ENCODE results near the gene GRID2. TPM values are rescaled to one million over a fixed set of nuclear protein-coding genes. Genes with fewer than 3 reads are reported as not detected.

Gene GRID2
- total and polyA plus RNA-seq, 2 donors (not counting 1 experiment from before 2014, with no cell fraction given), result under 0.01 to 0.02 TPM

GRCh38 chr4:93648258-93648657, 1344.5 kb downstream of the GRID2 start:
- no peak overlapping the region for H3K9ac ChIP-seq (ENCODE audit: insufficient read depth, low read length)
- no peaks in the 10 kb centered on the region for H3K9me3 ChIP-seq (ENCODE audit: control insufficient read depth, insufficient read depth, low read depth, low read length)
- H4K20me1 ChIP-seq (ENCODE audit: control insufficient read depth, extremely low read depth, insufficient read depth, low read length), result no peaks in the 10 kb centered on the region
- H3K27me3 ChIP-seq (ENCODE audit: control insufficient read depth, insufficient read depth, low read length), result no peaks in the 10 kb centered on the region
- H2AFZ ChIP-seq (ENCODE audit: low read length), result no peak overlapping the region
- no peaks in the 10 kb centered on the region for H3K79me2 ChIP-seq (ENCODE audit: control insufficient read depth, insufficient read depth, low read length)
- no peaks in the 10 kb centered on the region for H3K4me1 ChIP-seq (ENCODE audit: control insufficient read depth, extremely low read depth, insufficient read depth, low read length)
- H3K4me2 ChIP-seq (ENCODE audit: extremely low read depth, insufficient read depth, low read length), result no peak overlapping the region
- TF ChIP-seq CTCF (conservative IDR thresholded peaks at IDR 0.05 in 1 of 2, IDR thresholded peaks at IDR 0.05 in 1 of 2; ENCODE audit: low read depth in 1 of 2, low read length in 2 of 2) (no peak), EZH2 (IDR thresholded peaks at IDR 0.05; ENCODE audit: low read length, missing control alignments) (no peak)
- no peak overlapping the region for H3K27ac ChIP-seq (ENCODE audit: insufficient read depth, low read length)
- no peaks in the 10 kb centered on the region for H3K36me3 ChIP-seq (ENCODE audit: control insufficient read depth, insufficient read depth, low read length)
- no peak overlapping the region for H3K4me3 ChIP-seq (replicated peaks in 1 of 4; ENCODE audit: control extremely low read depth in 1 of 4, insufficient read depth in 1 of 4, low read depth in 3 of 4, low read length in 4 of 4)
- no peak for DNase-seq (ENCODE audit: low read depth in 2 of 2)

- H2AFZ ChIP-seq (ENCODE audit: low read length), result no peak overlapping the region
- no peak overlapping the region for H3K9ac ChIP-seq (ENCODE audit: insufficient read depth, low read length)
- H3K9me3 ChIP-seq (ENCODE audit: control insufficient read depth, insufficient read depth, low read depth, low read length), result no peaks in the 10 kb centered on the region
- H4K20me1 ChIP-seq (ENCODE audit: control insufficient read depth, extremely low read depth, insufficient read depth, low read length), result no peaks in the 10 kb centered on the region
- TF ChIP-seq EZH2 (IDR thresholded peaks at IDR 0.05; ENCODE audit: low read length, missing control alignments) (no peak), CTCF (conservative IDR thresholded peaks at IDR 0.05 in 1 of 2, IDR thresholded peaks at IDR 0.05 in 1 of 2; ENCODE audit: low read depth in 1 of 2, low read length in 2 of 2) (no peak)
- H3K27ac ChIP-seq (ENCODE audit: insufficient read depth, low read length), result no peak overlapping the region
- no peak overlapping the region for H3K4me3 ChIP-seq (replicated peaks in 1 of 4; ENCODE audit: control extremely low read depth in 1 of 4, insufficient read depth in 1 of 4, low read depth in 3 of 4, low read length in 4 of 4)
- no peak overlapping the region for H3K4me2 ChIP-seq (ENCODE audit: extremely low read depth, insufficient read depth, low read length)
- no peaks in the 10 kb centered on the region for H3K36me3 ChIP-seq (ENCODE audit: control insufficient read depth, insufficient read depth, low read length)
- DNase-seq (ENCODE audit: low read depth in 2 of 2), result no peak
- no peaks in the 10 kb centered on the region for H3K27me3 ChIP-seq (ENCODE audit: control insufficient read depth, insufficient read depth, low read length)
- H3K79me2 ChIP-seq (ENCODE audit: control insufficient read depth, insufficient read depth, low read length), result no peaks in the 10 kb centered on the region
- no peaks in the 10 kb centered on the region for H3K4me1 ChIP-seq (ENCODE audit: control insufficient read depth, extremely low read depth, insufficient read depth, low read length)
Observed at GRCh38 chr4:93649828-93650227, 1346.1 kb downstream of the GRID2 start.

GRCh38 chr4:93654211-93654610, 1350.4 kb downstream of the GRID2 start:
- H4K20me1 ChIP-seq (ENCODE audit: control insufficient read depth, extremely low read depth, insufficient read depth, low read length), result no peaks in the 10 kb centered on the region
- H3K36me3 ChIP-seq (ENCODE audit: control insufficient read depth, insufficient read depth, low read length), result no peaks in the 10 kb centered on the region
- no peak for TF ChIP-seq CTCF (conservative IDR thresholded peaks at IDR 0.05 in 1 of 2, IDR thresholded peaks at IDR 0.05 in 1 of 2; ENCODE audit: low read depth in 1 of 2, low read length in 2 of 2)
- TF ChIP-seq EZH2 (IDR thresholded peaks at IDR 0.05; ENCODE audit: low read length, missing control alignments), result no peak
- H3K9me3 ChIP-seq (ENCODE audit: control insufficient read depth, insufficient read depth, low read depth, low read length), result no peaks in the 10 kb centered on the region
- H3K4me1 ChIP-seq (ENCODE audit: control insufficient read depth, extremely low read depth, insufficient read depth, low read length), result no peaks in the 10 kb centered on the region
- no peak overlapping the region for H3K9ac ChIP-seq (ENCODE audit: insufficient read depth, low read length)
- H3K4me3 ChIP-seq (replicated peaks in 1 of 4; ENCODE audit: control extremely low read depth in 1 of 4, insufficient read depth in 1 of 4, low read depth in 3 of 4, low read length in 4 of 4), result no peak overlapping the region
- no peaks in the 10 kb centered on the region for H3K79me2 ChIP-seq (ENCODE audit: control insufficient read depth, insufficient read depth, low read length)
- no peak overlapping the region for H2AFZ ChIP-seq (ENCODE audit: low read length)
- no peak overlapping the region for H3K27ac ChIP-seq (ENCODE audit: insufficient read depth, low read length)
- no peak overlapping the region for H3K4me2 ChIP-seq (ENCODE audit: extremely low read depth, insufficient read depth, low read length)
- DNase-seq (ENCODE audit: low read depth in 2 of 2), result no peak
- H3K27me3 ChIP-seq (ENCODE audit: control insufficient read depth, insufficient read depth, low read length), result no peaks in the 10 kb centered on the region

Measured in fibroblast of lung (primary cell).